ENCODE results near the gene THAP11.

THAP11 gene

GRCh38 chr16:67841816-67842508 is at the start of gene THAP11:
Gene THAP11, plus strand, starts transcription at chr16:67842320. Its CDS starts 235 bp downstream, at chr16:67842555.
- H2AFZ ChIP-seq (ENCODE audit: low read depth, low read length): peak within 1 kb of the TSS; percentile 72
- peaks cover 29% of the 10 kb centered on the region for H3K4me1 ChIP-seq (ENCODE audit: insufficient read depth, low read length)
- no peaks in the 10 kb centered on the region for H3K27me3 ChIP-seq (ENCODE audit: insufficient read depth, low read length)
- peak within 1 kb of the TSS; percentile 85 for H3K4me3 ChIP-seq (ENCODE audit: low read length)
- no peaks in the 10 kb centered on the region for H3K36me3 ChIP-seq (ENCODE audit: insufficient read depth, low read length)
- H3K9me3 ChIP-seq (ENCODE audit: low read length): no peaks in the 10 kb centered on the region

GRCh38 chr16:67796099-67796718 is 45.9 kb upstream of the THAP11 start:
- Histone ChIP-seq H3K4me1 (ENCODE audit: insufficient read depth, low read length) (no peaks in the 10 kb centered on the region), H3K36me3 (ENCODE audit: insufficient read depth, low read length) (peaks cover 29% of the 10 kb centered on the region), H2AFZ (ENCODE audit: low read depth, low read length) (no peak overlapping the region), H3K4me3 (ENCODE audit: low read length) (no peak overlapping the region), H3K27me3 (ENCODE audit: insufficient read depth, low read length) (no peaks in the 10 kb centered on the region), H3K9me3 (ENCODE audit: low read length) (no peaks in the 10 kb centered on the region)

- Histone ChIP-seq H3K27me3 (ENCODE audit: insufficient read depth, low read length) (no peaks in the 10 kb centered on the region), H3K36me3 (ENCODE audit: insufficient read depth, low read length) (peaks cover 54% of the 10 kb centered on the region)
These were observed 41.7 kb upstream of the THAP11 start for GRCh38 chr16:67800338-67800926.

GRCh38 chr16:67801241-67801640 is 40.9 kb upstream of the THAP11 start:
- Histone ChIP-seq H3K4me3 (ENCODE audit: low read length) (no peak overlapping the region), H3K9me3 (ENCODE audit: low read length) (no peaks in the 10 kb centered on the region), H3K36me3 (ENCODE audit: insufficient read depth, low read length) (peaks cover 54% of the 10 kb centered on the region)

More at GRCh38 chr16:67800338-67800926, 41.7 kb upstream of the THAP11 start:
- Histone ChIP-seq H2AFZ (ENCODE audit: low read depth, low read length) (no peak overlapping the region), H3K4me1 (ENCODE audit: insufficient read depth, low read length) (peaks cover 6% of the 10 kb centered on the region), H3K4me3 (ENCODE audit: low read length) (no peak overlapping the region), H3K9me3 (ENCODE audit: low read length) (no peaks in the 10 kb centered on the region)

GRCh38 chr16:67801883-67802282 is 40.2 kb upstream of the THAP11 start:
- Histone ChIP-seq H3K9me3 (ENCODE audit: low read length) (no peaks in the 10 kb centered on the region), H3K4me1 (ENCODE audit: insufficient read depth, low read length) (peaks cover 9% of the 10 kb centered on the region), H3K27me3 (ENCODE audit: insufficient read depth, low read length) (no peaks in the 10 kb centered on the region), H3K36me3 (ENCODE audit: insufficient read depth, low read length) (peaks cover 52% of the 10 kb centered on the region), H3K4me3 (ENCODE audit: low read length) (no peak overlapping the region), H2AFZ (ENCODE audit: low read depth, low read length) (no peak overlapping the region)

More at GRCh38 chr16:67801241-67801640, 40.9 kb upstream of the THAP11 start:
- H2AFZ ChIP-seq (ENCODE audit: low read depth, low read length): no peak overlapping the region
- H3K4me1 ChIP-seq (ENCODE audit: insufficient read depth, low read length): peaks cover 9% of the 10 kb centered on the region
- no peaks in the 10 kb centered on the region for H3K27me3 ChIP-seq (ENCODE audit: insufficient read depth, low read length)

GRCh38 chr16:67803894-67804293 is 38.2 kb upstream of the THAP11 start:
- no peak overlapping the region for H3K4me3 ChIP-seq (ENCODE audit: low read length)
- no peaks in the 10 kb centered on the region for H3K9me3 ChIP-seq (ENCODE audit: low read length)
- no peak overlapping the region for H2AFZ ChIP-seq (ENCODE audit: low read depth, low read length)
- H3K27me3 ChIP-seq (ENCODE audit: insufficient read depth, low read length): no peaks in the 10 kb centered on the region
- peaks cover 44% of the 10 kb centered on the region for H3K36me3 ChIP-seq (ENCODE audit: insufficient read depth, low read length)
- H3K4me1 ChIP-seq (ENCODE audit: insufficient read depth, low read length): peaks cover 15% of the 10 kb centered on the region

- H3K4me1 ChIP-seq (ENCODE audit: insufficient read depth, low read length): peaks cover 15% of the 10 kb centered on the region
- H2AFZ ChIP-seq (ENCODE audit: low read depth, low read length): no peak overlapping the region
- peak overlapping the region; percentile 75 for H3K4me3 ChIP-seq (ENCODE audit: low read length)
- H3K27me3 ChIP-seq (ENCODE audit: insufficient read depth, low read length): no peaks in the 10 kb centered on the region
- no peaks in the 10 kb centered on the region for H3K9me3 ChIP-seq (ENCODE audit: low read length)
- H3K36me3 ChIP-seq (ENCODE audit: insufficient read depth, low read length): peaks cover 36% of the 10 kb centered on the region
These were observed 37.1 kb upstream of the THAP11 start for GRCh38 chr16:67804853-67805542.

GRCh38 chr16:67805718-67806427 is 36.2 kb upstream of the THAP11 start:
- Histone ChIP-seq H3K9me3 (ENCODE audit: low read length) (no peaks in the 10 kb centered on the region), H3K36me3 (ENCODE audit: insufficient read depth, low read length) (peaks cover 28% of the 10 kb centered on the region), H3K4me1 (ENCODE audit: insufficient read depth, low read length) (peaks cover 15% of the 10 kb centered on the region), H3K4me3 (ENCODE audit: low read length) (peak overlapping the region; percentile 75), H2AFZ (ENCODE audit: low read depth, low read length) (peak overlapping the region; percentile 74), H3K27me3 (ENCODE audit: insufficient read depth, low read length) (no peaks in the 10 kb centered on the region)

GRCh38 chr16:67806428-67807147 is 35.5 kb upstream of the THAP11 start, which contains the start of the genes RANBP10 and TSNAXIP1:
Gene RANBP10, minus strand, starts transcription at chr16:67806560. Its CDS starts 24 bp downstream, at chr16:67806536.
Gene TSNAXIP1, plus strand, starts transcription at chr16:67806889. Its CDS starts 261 bp downstream, at chr16:67807150.
- Histone ChIP-seq H3K4me3 (ENCODE audit: low read length) (peak within 1 kb of the TSS; percentile 75), H3K27me3 (ENCODE audit: insufficient read depth, low read length) (no peaks in the 10 kb centered on the region), H2AFZ (ENCODE audit: low read depth, low read length) (peak within 1 kb of the TSS; percentile 74), H3K4me1 (ENCODE audit: insufficient read depth, low read length) (peaks cover 15% of the 10 kb centered on the region), H3K9me3 (ENCODE audit: low read length) (no peaks in the 10 kb centered on the region), H3K36me3 (ENCODE audit: insufficient read depth, low read length) (peaks cover 20% of the 10 kb centered on the region)

- H3K36me3 ChIP-seq (ENCODE audit: insufficient read depth, low read length): peaks cover 15% of the 10 kb centered on the region
- H3K9me3 ChIP-seq (ENCODE audit: low read length): no peaks in the 10 kb centered on the region
- H2AFZ ChIP-seq (ENCODE audit: low read depth, low read length): peak overlapping the region; percentile 67
- H3K27me3 ChIP-seq (ENCODE audit: insufficient read depth, low read length): no peaks in the 10 kb centered on the region
- peaks cover 15% of the 10 kb centered on the region for H3K4me1 ChIP-seq (ENCODE audit: insufficient read depth, low read length)
- H3K4me3 ChIP-seq (ENCODE audit: low read length): peak overlapping the region; percentile 75
These were observed 34.9 kb upstream of the THAP11 start for GRCh38 chr16:67807148-67807682.

GRCh38 chr16:67811899-67812298 is 30.2 kb upstream of the THAP11 start:
- H3K4me1 ChIP-seq (ENCODE audit: insufficient read depth, low read length): peaks cover 6% of the 10 kb centered on the region
- no peaks in the 10 kb centered on the region for H3K27me3 ChIP-seq (ENCODE audit: insufficient read depth, low read length)
- H2AFZ ChIP-seq (ENCODE audit: low read depth, low read length): no peak overlapping the region
- H3K4me3 ChIP-seq (ENCODE audit: low read length): no peak overlapping the region
- H3K9me3 ChIP-seq (ENCODE audit: low read length): no peaks in the 10 kb centered on the region
- H3K36me3 ChIP-seq (ENCODE audit: insufficient read depth, low read length): no peaks in the 10 kb centered on the region

GRCh38 chr16:67814567-67814966 is 27.6 kb upstream of the THAP11 start:
- Histone ChIP-seq H3K36me3 (ENCODE audit: insufficient read depth, low read length) (no peaks in the 10 kb centered on the region), H3K9me3 (ENCODE audit: low read length) (no peaks in the 10 kb centered on the region), H3K27me3 (ENCODE audit: insufficient read depth, low read length) (no peaks in the 10 kb centered on the region), H2AFZ (ENCODE audit: low read depth, low read length) (no peak overlapping the region), H3K4me1 (ENCODE audit: insufficient read depth, low read length) (no peaks in the 10 kb centered on the region), H3K4me3 (ENCODE audit: low read length) (no peak overlapping the region)
